LNCAP (cell line): ENCODE results near the gene ARID1B.

Experiments used
- TF ChIP-seq, protein P1 (sequence below): fragments of 450-650 bp; IDR thresholded peaks from 2 replicates; pipeline ENCODE4 v1.5.1; 2017; ENCODE audit warnings: mild to moderate bottlenecking

The ARID1B gene

DNA sequence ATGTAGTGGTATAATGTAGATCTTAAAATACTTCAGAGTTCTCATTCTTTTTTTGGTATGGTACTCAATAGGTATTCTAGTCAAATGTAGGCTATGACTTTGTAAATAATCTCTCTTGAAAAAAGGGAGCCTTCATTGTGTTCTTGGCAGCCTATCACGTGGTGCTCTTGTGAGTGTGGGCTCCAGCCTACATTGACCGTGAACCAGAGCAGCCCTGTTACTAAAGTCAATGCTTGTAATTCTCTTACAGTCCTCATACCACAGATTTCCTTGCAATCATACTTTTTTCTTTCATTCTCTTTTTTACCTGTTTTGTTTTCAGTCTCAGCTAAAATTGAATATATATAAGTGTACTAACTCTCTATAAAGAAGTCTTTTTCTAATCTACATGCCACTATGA is 31.1 kb downstream of the ARID1B start:
- TF ChIP-seq, protein P1, sequence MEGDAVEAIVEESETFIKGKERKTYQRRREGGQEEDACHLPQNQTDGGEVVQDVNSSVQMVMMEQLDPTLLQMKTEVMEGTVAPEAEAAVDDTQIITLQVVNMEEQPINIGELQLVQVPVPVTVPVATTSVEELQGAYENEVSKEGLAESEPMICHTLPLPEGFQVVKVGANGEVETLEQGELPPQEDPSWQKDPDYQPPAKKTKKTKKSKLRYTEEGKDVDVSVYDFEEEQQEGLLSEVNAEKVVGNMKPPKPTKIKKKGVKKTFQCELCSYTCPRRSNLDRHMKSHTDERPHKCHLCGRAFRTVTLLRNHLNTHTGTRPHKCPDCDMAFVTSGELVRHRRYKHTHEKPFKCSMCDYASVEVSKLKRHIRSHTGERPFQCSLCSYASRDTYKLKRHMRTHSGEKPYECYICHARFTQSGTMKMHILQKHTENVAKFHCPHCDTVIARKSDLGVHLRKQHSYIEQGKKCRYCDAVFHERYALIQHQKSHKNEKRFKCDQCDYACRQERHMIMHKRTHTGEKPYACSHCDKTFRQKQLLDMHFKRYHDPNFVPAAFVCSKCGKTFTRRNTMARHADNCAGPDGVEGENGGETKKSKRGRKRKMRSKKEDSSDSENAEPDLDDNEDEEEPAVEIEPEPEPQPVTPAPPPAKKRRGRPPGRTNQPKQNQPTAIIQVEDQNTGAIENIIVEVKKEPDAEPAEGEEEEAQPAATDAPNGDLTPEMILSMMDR, result no peak

- TF ChIP-seq, protein P1, result no peak
Measured at GRCh38 chr6:156809034-156809433, 31.9 kb downstream of the ARID1B start.

DNA sequence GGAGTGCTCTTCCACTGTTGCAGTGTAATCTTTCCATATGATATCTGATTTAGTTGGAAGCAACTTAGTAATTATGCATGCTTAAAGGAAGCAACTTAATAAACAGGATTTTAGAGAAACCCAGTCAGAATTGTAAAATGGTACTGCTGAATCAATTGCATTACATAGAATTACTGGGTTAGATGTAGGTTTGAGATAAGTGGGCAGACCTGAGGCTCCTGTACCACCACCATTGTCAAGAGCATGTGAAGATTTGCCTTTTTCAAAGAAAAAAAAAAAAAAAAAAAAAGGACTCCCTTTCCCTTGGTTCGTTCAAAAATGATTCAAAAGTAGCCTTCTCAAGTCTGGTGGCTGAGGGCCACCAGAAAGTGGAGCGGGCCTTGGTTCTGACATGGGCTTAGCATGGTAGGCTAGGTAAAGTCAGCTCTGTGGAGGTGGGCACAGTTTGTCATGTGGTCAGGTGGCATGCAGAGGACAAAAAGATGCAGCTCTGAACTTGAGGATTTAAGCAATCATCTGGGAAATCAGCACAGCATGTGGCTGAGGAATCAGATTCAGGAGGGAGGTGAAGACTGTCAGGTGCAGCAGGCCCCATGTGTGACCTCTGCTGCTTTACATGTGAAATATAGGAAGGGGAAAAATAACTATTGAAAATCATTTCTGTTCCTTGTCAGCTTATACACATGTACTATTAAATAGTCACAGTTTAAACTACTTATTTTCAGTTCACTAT is 32.4 kb downstream of the ARID1B start:
- TF ChIP-seq, protein P1, result no peak

- TF ChIP-seq, protein P1, result no peak
Measured at GRCh38 chr6:156814036-156814581, 36.9 kb downstream of the ARID1B start.

- TF ChIP-seq, protein P1, result no peak
Measured at GRCh38 chr6:156816505-156816904, 39.3 kb downstream of the ARID1B start.

- TF ChIP-seq, protein P1, result no peak
Measured at GRCh38 chr6:156820089-156820798, 43.1 kb downstream of the ARID1B start.

DNA sequence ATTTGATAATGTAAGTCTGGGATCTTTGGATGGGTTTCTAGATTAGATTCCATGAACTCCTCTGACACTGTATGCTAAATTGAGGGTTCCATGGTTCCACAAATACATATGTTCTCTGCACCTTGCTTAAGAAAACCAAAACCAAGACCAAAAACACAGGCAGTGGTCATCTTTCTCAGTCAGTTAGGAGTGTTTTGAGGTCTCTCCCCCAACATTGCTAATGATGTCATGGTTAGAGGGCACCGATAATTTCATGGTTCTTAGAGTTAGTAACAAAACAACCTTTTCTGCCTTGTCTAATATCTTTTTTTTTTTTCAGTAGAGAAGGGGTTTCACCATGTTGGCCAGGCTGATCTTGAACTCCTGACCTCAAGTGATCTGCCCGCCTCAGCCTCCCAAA is 44.5 kb downstream of the ARID1B start:
- TF ChIP-seq, protein P1, result no peak
